Left ventricle myocardium inferior (tissue), 1 donor: ENCODE data around the gene EXTL1. TPM values are rescaled to one million over a fixed set of nuclear protein-coding genes. Genes with fewer than 3 reads are reported as not detected.
A peak's percentile ranks its signal among the peaks of the same experiment; 100 is the strongest.

Experiments used
- DNase-seq: peaks from one replicate; pipeline ENCODE4 v3.0.0-alpha.2; 2020
- H3K27ac ChIP-seq: fragments of 200-600 bp; replicated peaks from 2 replicates; pipeline ENCODE4 v1.8.0; 2021
- H3K27me3 ChIP-seq: fragments of 200-600 bp; 2 replicates; pipeline ENCODE4 v1.8.0; 2021; ENCODE audit warnings: low read depth
- H3K36me3 ChIP-seq: fragments of 200-600 bp; 2 replicates; pipeline ENCODE4 v1.8.0; 2021
- H3K4me1 ChIP-seq: fragments of 200-600 bp; 2 replicates; pipeline ENCODE4 v1.8.0; 2021
- H3K4me3 ChIP-seq: fragments of 200-600 bp; 2 replicates; pipeline ENCODE4 v1.8.0; 2021; ENCODE audit warnings: mild to moderate bottlenecking, moderate library complexity
- H3K9me3 ChIP-seq: fragments of 200-600 bp; replicated peaks from 2 replicates; pipeline ENCODE4 v1.8.0; 2021
- CTCF ChIP-seq: fragments of 200-600 bp; IDR thresholded peaks from 2 replicates; pipeline ENCODE4 v1.8.0; 2021; ENCODE audit warnings: antibody characterized with exemption, mild to moderate bottlenecking, borderline replicate concordance
- intact Hi-C: fragments of 100-400 bp; cut with micrococcal nuclease; formaldehyde crosslinking; loops from one replicate; pipeline ENCODE4 v1.11.0; 2022
- total RNA-seq: library from RNA; stranded (reverse); fragmentation: NEBNext Ultra II Directional; extraction: Animal tissue kit (Norgen Biotek cat#: 25700); gene quantifications from one replicate; pipeline ENCODE4 v1.2.1, GENCODE V29; 2021
- donor health status: DM: no; HTN: yes; CAD: no; lungs with severe emphysema.

Gene EXTL1
- total RNA-seq, 1 donor from 2014 or later: 11.3 TPM

GRCh38 chr1:26075421-26076144, 54.0 kb downstream of the EXTL1 start:
- no peak for TF ChIP-seq CTCF
- intact Hi-C loops: no loop called here
- Histone ChIP-seq H3K9me3 (no peaks in the 10 kb centered on the region), H3K27ac (peak overlapping the region; percentile 81), H3K36me3 (no peaks in the 10 kb centered on the region), H3K4me1 (peaks cover 58% of the 10 kb centered on the region), H3K27me3 (peaks cover 13% of the 10 kb centered on the region), H3K4me3 (no peak overlapping the region)
- DNase-seq: peak; percentile 40

DNA sequence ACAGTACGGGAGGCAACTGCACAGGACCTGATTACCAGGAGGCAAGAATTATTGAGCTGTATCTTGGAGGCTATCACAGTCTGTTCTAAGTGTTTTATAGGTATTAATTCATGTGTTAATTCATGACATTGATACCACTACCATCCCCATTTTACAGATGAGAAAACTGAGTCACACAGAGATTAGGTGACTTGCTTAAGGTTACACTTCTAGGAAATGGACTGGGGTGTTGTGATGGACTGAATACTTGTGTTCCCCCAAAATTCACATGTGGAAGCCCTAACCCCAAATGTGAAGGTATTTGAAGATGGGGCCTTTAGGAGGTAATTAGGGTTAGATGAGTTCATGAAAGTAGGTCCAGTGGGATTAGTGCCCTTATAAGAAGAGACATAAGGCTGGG, 55.9 kb downstream of the EXTL1 start:
- H3K27me3 ChIP-seq: peaks cover 13% of the 10 kb centered on the region
- no peak for DNase-seq
- no peak for TF ChIP-seq CTCF
- H3K36me3 ChIP-seq: no peaks in the 10 kb centered on the region
- H3K9me3 ChIP-seq: no peaks in the 10 kb centered on the region
- peaks cover 68% of the 10 kb centered on the region for H3K4me1 ChIP-seq
- intact Hi-C loops: no loop called here
- peak overlapping the region; percentile 90 for H3K27ac ChIP-seq
- no peak overlapping the region for H3K4me3 ChIP-seq

DNA sequence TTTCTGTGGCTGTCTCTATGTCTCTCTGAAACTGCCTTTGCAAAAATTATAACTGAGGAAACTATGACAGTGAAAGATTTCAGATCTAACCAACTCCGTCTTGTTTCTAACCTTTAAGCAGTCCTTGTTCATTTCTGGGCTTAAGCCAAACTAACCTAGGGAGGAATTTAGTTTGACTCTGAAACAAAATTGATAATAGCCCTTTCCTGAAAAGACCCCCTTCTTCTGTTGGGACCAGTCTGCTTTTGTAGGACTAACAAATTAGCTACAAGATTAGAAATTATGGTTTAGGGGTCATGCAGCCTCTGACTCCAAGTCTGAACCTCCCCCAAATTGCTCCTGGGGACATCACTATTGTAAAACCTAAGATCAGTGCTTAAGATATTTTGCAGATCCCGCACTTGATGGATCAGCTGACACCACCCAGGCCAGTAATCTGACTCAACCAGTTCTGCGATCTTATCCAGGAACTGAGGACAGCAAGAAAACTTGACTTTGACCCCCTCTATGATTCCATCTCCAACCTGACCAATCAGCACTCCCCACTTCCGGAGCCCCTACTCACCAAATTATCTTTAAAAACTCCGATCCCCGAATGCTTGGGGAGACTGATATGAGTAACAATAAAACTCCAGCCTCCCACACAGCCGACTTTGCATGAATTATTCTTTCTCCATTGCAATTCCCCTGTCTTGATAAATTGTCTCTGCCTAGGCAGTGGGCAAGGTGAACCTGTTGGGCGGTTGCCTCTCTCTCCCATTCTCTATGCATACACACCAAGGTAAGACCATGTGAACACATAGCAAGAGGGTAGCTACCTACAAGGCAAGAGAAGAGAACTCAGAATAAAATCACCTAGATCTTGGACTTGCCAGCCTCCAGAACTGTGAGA, 57.0 kb downstream of the EXTL1 start:
- H3K9me3 ChIP-seq: no peaks in the 10 kb centered on the region
- H3K4me1 ChIP-seq: peaks cover 65% of the 10 kb centered on the region
- intact Hi-C loops: no loop called here
- no peak overlapping the region for H3K4me3 ChIP-seq
- no peak for DNase-seq
- H3K36me3 ChIP-seq: no peaks in the 10 kb centered on the region
- TF ChIP-seq CTCF: no peak
- peaks cover 16% of the 10 kb centered on the region for H3K27me3 ChIP-seq
- H3K27ac ChIP-seq: peak overlapping the region; percentile 90

GRCh38 chr1:26079178-26079563, 57.6 kb downstream of the EXTL1 start:
- Histone ChIP-seq H3K4me1 (peaks cover 69% of the 10 kb centered on the region), H3K9me3 (no peaks in the 10 kb centered on the region), H3K27ac (peak overlapping the region; percentile 90), H3K27me3 (peaks cover 16% of the 10 kb centered on the region), H3K4me3 (no peak overlapping the region), H3K36me3 (no peaks in the 10 kb centered on the region)
- DNase-seq: no peak
- no peak for TF ChIP-seq CTCF
- intact Hi-C loops: no loop called here

GRCh38 chr1:26079960-26080814, 58.6 kb downstream of the EXTL1 start:
- H3K27ac ChIP-seq: peak overlapping the region; percentile 90
- DNase-seq: no peak
- H3K4me1 ChIP-seq: peaks cover 71% of the 10 kb centered on the region
- no peak for TF ChIP-seq CTCF
- no peaks in the 10 kb centered on the region for H3K9me3 ChIP-seq
- no peak overlapping the region for H3K4me3 ChIP-seq
- peaks cover 13% of the 10 kb centered on the region for H3K27me3 ChIP-seq
- H3K36me3 ChIP-seq: no peaks in the 10 kb centered on the region
- intact Hi-C loops: no loop called here
